AG10803 (cell line): ENCODE data around the gene CYCS.

Experiments
- DNase-seq: peaks from one replicate; pipeline ENCODE4 v3.0.0; 2010; ENCODE audit warnings: low read depth
- H3K4me3 ChIP-seq: 2 replicates; pipeline ENCODE4 v1.5.1; 2011; ENCODE audit warnings: mild to moderate bottlenecking, low read length, control low read depth
- CTCF ChIP-seq: conservative IDR thresholded peaks from 2 replicates; pipeline ENCODE4 v1.5.1; 2011; ENCODE audit warnings: mild to moderate bottlenecking, low read length, control low read depth, inconsistent platforms

Gene CYCS

DNA sequence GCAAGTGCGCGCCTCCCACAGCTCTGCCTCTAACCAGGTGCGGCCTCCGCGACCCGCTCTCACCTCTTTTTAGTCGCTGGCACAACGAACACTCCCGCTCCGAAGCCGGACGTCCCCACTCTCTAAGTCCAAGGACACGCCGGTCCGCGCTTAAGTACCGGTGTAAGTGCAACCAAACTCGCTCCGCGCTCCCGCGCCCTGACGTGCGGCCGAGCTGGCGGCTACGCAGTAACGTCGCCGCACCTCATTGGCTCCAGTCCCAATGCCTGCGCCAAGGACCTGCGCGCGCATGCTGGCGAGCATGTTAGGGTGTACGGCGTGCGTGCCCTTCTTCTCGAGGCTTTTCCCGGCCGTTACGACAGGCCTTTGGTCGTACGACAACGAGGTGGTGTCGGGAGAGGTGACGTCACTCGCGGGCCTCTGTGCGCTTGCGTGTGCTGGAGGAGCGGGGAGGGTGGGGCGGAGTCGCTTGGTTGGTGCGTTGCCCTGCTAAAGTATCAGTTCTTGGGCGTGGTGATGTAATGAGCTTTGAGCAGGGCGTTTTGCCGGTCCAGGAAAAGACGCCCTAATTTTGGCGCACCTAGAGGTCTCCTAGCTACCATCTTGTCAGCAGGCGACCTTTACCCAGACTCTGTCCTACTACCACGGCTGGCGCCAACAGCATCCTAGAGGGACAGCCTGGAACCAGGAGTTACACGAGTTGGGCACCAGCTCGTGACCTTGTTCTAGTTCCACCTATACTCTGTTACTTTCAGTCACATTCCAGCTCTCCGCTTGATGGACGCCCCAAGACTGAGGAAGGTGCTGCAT lies at the start of gene CYCS:
TSS of gene CYCS (minus strand) at position 124 of the 810 bp plus-strand sequence. CDS start 1,141 bp downstream, outside the sequence.
- peak; percentile 100 for DNase-seq
- H3K4me3 ChIP-seq = peak within 1 kb of the TSS; percentile 94
- TF ChIP-seq CTCF = no peak

GRCh38 chr7:25173184-25173583 lies 48.1 kb upstream of the CYCS start:
- DNase-seq = no peak
- TF ChIP-seq CTCF = no peak
- H3K4me3 ChIP-seq = no peak overlapping the region

DNA sequence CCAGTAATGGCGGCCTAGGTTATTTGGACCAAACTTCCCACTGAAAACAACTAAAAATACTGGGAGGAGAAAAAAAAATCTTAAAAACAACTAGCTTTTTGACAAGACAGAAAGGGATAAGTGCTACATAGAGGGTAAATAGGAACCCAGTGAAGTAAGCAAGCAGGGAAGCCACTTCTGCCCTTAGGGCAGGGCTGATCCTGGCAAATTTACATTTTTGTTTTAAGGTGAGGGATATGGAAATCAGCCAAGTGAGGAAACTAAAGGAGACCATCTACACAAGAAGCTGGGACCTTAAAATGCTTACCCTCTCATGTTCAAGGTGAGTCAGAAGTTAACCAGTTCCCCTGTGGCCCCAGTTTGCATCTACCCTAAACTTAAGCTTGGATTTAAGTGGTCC lies 46.5 kb upstream of the CYCS start:
- no peak for TF ChIP-seq CTCF
- H3K4me3 ChIP-seq = no peak overlapping the region
- DNase-seq = no peak

GRCh38 chr7:25171071-25171470 lies 46.0 kb upstream of the CYCS start:
- no peak for DNase-seq
- H3K4me3 ChIP-seq = no peak overlapping the region
- no peak for TF ChIP-seq CTCF

- no peak for TF ChIP-seq CTCF
- DNase-seq = no peak
- no peak overlapping the region for H3K4me3 ChIP-seq
These were observed 44.6 kb upstream of the CYCS start for GRCh38 chr7:25169683-25170082.

GRCh38 chr7:25168145-25168544 lies 43.1 kb upstream of the CYCS start:
- TF ChIP-seq CTCF = no peak
- H3K4me3 ChIP-seq = no peak overlapping the region
- no peak for DNase-seq

DNA sequence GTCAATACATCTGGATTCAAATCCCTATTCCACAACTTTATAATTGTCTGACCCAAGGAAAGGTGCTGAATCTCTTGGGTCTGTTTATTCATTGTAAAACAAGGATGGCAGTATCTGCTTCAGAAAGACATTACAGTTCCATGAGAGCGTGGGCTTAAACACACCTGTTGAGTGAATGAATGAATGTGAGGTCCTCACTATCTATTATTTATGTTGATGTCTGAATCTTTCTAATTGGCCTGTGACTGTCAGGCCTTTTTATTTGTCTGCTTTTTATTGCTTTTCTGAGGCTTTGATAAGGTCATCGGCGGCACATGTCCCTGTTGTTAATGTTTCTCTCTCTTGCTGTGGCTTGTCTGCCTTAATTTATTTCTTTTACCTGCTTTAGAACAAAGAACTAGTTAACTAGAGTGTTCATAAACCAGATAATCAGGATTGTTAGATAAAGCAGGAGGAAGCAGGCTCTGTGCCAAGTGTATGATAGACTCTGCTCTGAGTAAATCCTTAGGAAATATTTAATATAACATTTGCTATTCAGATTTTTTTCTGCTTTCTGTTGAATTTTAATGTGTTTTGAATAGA lies 42.3 kb upstream of the CYCS start:
- DNase-seq = no peak
- no peak for TF ChIP-seq CTCF

More for the DNA sequence above, 42.3 kb upstream of the CYCS start:
- H3K4me3 ChIP-seq = no peak overlapping the region
